GM12878 (cell line): ENCODE measurements around the gene DIAPH3.

Experiments
- HDAC2 ChIP-seq: fragments of 200-600 bp; sonication (generic); IDR thresholded peaks from 2 replicates; pipeline ENCODE4 v1.6.1; 2017
- HDAC6 ChIP-seq: fragments of 200-600 bp; sonication (generic); IDR thresholded peaks from one replicate; pipeline ENCODE4 v1.8.0; 2017; ENCODE audit warnings: antibody characterized with exemption; ENCODE audit not compliant: unreplicated experiment
- JUND ChIP-seq: IDR thresholded peaks from 2 replicates; pipeline ENCODE4 v1.6.1; 2012; ENCODE audit warnings: low read depth, mild to moderate bottlenecking, low read length, improper control_type of control experiment, moderate library complexity
- NR2C2 ChIP-seq: IDR thresholded peaks from 2 replicates; pipeline ENCODE4 v1.6.1; 2011; ENCODE audit warnings: borderline replicate concordance, low read depth; ENCODE audit not compliant: control insufficient read depth, insufficient read length
- POLR2A ChIP-seq: IDR thresholded peaks from 2 replicates; pipeline ENCODE4 v1.6.1; 2011; ENCODE audit warnings: low read depth, mild to moderate bottlenecking, low read length
- RAD21 ChIP-seq: IDR thresholded peaks from 2 replicates; pipeline ENCODE4 v1.6.1; 2011; ENCODE audit warnings: mild to moderate bottlenecking, low read depth, low read length, moderate library complexity; ENCODE audit not compliant: insufficient read depth
- RAD51 ChIP-seq: fragments of 450-650 bp; IDR thresholded peaks from 2 replicates; pipeline ENCODE4 v1.6.1; 2016; ENCODE audit warnings: moderate library complexity, mild to moderate bottlenecking, inconsistent platforms
- TAF1 ChIP-seq: IDR thresholded peaks from 2 replicates; pipeline ENCODE4 v1.6.1; 2011; ENCODE audit warnings: mild to moderate bottlenecking, low read depth, low read length, borderline replicate concordance
- TF ChIP-seq, protein P1 (sequence below), 3 experiments: IDR thresholded peaks in 2 of 3; conservative IDR thresholded peaks in 1 of 3; 2 replicates each; pipeline ENCODE4 v1.5.1; 2011; ENCODE audit warnings: low read depth in 3 of 3, low read length in 3 of 3, mild to moderate bottlenecking in 3 of 3, control low read depth in 2 of 3, moderate library complexity in 2 of 3, inconsistent platforms in 1 of 3, mixed read lengths in 1 of 3; ENCODE audit not compliant: control insufficient read depth in 2 of 3, insufficient read depth in 1 of 3; ENCODE audit errors: extremely low read depth in 1 of 3
- TF ChIP-seq, protein P2 (sequence below): IDR thresholded peaks from 2 replicates; pipeline ENCODE4 v1.6.1; 2012; ENCODE audit warnings: low read length, inconsistent platforms

DNA sequence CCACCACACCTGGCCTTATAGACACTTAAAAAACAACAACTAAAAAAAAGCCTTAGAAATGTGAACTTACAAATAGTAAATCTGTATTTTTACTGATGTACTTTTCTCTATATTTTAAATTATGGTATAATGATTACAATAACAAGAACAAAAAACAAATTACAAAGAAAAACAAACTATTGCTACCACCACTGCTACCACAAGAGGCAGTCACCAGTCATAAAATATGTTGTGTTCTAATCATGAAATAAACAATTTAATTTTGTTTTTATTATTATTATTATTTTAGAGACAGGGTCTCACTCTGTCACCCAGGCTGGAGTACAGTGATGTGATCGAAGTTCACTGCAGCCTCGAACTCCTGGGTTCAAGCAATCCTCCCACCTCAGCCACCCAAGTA lies 72.2 kb downstream of the DIAPH3 start:
- TF ChIP-seq RAD51: no peak
- TF ChIP-seq, protein P1, sequence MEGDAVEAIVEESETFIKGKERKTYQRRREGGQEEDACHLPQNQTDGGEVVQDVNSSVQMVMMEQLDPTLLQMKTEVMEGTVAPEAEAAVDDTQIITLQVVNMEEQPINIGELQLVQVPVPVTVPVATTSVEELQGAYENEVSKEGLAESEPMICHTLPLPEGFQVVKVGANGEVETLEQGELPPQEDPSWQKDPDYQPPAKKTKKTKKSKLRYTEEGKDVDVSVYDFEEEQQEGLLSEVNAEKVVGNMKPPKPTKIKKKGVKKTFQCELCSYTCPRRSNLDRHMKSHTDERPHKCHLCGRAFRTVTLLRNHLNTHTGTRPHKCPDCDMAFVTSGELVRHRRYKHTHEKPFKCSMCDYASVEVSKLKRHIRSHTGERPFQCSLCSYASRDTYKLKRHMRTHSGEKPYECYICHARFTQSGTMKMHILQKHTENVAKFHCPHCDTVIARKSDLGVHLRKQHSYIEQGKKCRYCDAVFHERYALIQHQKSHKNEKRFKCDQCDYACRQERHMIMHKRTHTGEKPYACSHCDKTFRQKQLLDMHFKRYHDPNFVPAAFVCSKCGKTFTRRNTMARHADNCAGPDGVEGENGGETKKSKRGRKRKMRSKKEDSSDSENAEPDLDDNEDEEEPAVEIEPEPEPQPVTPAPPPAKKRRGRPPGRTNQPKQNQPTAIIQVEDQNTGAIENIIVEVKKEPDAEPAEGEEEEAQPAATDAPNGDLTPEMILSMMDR (IDR thresholded peaks at IDR 0.05 in 2 of 3, conservative IDR thresholded peaks at IDR 0.05 in 1 of 3; ENCODE audit: control insufficient read depth in 2 of 3, extremely low read depth in 1 of 3, insufficient read depth in 1 of 3, low read depth in 3 of 3, low read length in 3 of 3): no peak
- TF ChIP-seq TAF1: no peak
- no peak for TF ChIP-seq HDAC6
- no peak for TF ChIP-seq RAD21
- TF ChIP-seq HDAC2: no peak
- TF ChIP-seq NR2C2: no peak
- TF ChIP-seq POLR2A: no peak
- TF ChIP-seq, protein P2, sequence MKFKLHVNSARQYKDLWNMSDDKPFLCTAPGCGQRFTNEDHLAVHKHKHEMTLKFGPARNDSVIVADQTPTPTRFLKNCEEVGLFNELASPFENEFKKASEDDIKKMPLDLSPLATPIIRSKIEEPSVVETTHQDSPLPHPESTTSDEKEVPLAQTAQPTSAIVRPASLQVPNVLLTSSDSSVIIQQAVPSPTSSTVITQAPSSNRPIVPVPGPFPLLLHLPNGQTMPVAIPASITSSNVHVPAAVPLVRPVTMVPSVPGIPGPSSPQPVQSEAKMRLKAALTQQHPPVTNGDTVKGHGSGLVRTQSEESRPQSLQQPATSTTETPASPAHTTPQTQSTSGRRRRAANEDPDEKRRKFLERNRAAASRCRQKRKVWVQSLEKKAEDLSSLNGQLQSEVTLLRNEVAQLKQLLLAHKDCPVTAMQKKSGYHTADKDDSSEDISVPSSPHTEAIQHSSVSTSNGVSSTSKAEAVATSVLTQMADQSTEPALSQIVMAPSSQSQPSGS: no peak
- no peak for TF ChIP-seq JUND
